Skeletal muscle cell (primary cell): ENCODE measurements around the gene NUDT9.
"Not testable (repeated sequence)": the region's sequence is repeated elsewhere in the genome, so short reads cannot be mapped to it uniquely, and the experiment has no call there.

ENCODE experiments used
- DNase-seq: peaks from one replicate; pipeline ENCODE4 v3.0.0-alpha.2; 2010; ENCODE audit warnings: low read depth
- H3K4me3 ChIP-seq: 2 replicates; pipeline ENCODE4 v1.5.1; 2011; ENCODE audit warnings: low read depth, mild to moderate bottlenecking, control low read depth, low read length, moderate library complexity

Gene NUDT9

GRCh38 chr4:87444741-87445140, 22.4 kb downstream of the NUDT9 start:
- H3K4me3 ChIP-seq, result no peak overlapping the region

GRCh38 chr4:87445964-87446363, 23.6 kb downstream of the NUDT9 start:
- no peak for DNase-seq
- no peak overlapping the region for H3K4me3 ChIP-seq

More at GRCh38 chr4:87444741-87445140, 22.4 kb downstream of the NUDT9 start:
- no peak for DNase-seq

DNA sequence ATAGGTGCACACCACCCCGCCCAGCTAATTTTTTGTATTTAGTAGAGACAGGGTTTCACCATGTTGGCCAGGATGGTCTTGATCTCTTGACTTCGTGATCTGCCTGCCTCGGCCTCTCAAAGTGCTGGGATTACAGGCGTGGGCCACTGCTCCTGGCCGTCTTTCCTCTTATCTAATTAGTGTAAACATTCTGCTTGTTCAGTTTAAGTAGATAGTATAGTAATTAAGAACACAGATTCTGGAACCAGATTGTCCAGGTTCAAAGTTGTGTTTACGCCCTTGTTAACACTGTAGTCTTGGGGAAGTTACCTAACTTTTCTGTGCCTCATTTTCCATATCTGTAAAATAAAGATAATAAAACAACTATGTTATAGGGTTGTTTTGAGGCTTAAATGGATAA, 24.0 kb downstream of the NUDT9 start:
- DNase-seq, H3K4me3 ChIP-seq: not testable (repeated sequence)

GRCh38 chr4:87451537-87451936, 29.2 kb downstream of the NUDT9 start:
- no peak for DNase-seq
- H3K4me3 ChIP-seq, result no peak overlapping the region

- no peak overlapping the region for H3K4me3 ChIP-seq
- no peak for DNase-seq
Observed at GRCh38 chr4:87458913-87459312, 36.5 kb downstream of the NUDT9 start.

DNA sequence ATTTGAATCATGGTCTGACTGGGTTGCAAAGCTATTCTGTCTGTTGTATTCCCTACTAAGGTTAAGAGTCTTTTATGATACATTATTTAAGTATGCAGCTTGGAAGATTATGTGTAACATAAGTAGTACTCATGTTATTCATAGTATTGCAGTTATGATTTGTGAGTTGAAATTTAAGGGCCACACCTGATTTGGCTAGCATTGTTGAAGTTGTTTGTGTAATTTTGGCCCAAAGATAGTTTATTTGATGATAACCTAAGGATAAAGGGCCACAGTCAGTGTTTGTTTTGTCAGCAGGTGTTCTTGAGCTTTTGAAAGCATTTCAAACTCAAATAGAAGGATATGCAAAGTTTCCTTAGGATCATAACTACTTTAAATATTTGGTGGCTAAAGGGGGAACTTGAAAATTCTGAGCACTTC, 38.9 kb downstream of the NUDT9 start:
- no peak for DNase-seq
- H3K4me3 ChIP-seq, result no peak overlapping the region

DNA sequence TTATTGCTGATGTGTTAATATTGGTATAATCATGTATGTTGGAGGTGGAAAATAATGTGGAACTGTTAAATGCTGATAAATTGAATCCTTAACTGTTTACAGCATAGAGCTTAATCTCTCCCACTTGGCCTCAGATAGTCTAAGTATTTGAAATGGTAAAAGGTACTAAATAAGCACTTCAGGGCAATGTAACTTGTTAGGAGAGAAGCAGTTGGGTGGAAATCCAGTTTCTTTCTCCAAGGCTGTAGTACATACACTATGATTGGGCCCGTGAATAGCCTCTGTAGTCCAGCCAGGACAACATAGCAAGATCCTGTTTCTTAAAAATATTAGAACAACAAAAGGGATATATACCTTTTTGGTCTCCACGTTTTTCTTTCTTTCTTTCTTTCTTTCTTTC, 39.7 kb downstream of the NUDT9 start:
- DNase-seq, result no peak
- no peak overlapping the region for H3K4me3 ChIP-seq

DNA sequence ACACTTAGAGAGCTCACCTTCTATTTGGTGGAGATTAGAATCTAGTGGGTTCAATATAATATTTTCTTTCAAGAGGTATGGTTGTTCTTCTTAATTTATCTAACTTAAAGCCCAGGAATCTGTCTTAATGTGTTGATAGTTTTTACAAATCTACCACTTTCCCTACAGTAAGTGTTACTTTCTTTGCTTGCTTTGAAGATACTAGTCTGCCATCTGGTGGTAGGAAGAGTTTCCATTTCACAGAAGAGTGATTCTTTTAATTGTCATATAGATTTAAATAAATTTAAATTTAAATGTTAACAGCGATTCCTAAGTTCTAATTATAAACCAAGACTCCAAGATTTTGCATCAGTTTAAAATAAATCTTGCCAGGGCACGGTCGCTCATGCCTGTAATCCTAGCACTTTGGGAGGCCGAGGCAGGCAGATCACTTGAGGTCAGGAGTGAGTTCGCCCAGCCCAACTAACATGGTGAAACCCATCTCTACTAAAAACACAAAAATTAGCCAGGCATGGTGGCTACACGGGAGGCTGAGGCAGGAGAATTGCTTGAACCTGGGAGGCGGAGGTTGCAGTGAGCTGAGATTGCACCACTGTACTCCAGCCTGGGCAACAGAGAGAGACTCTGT, 43.5 kb downstream of the NUDT9 start:
- peak; percentile 23 for DNase-seq
- H3K4me3 ChIP-seq, result no peak overlapping the region

DNA sequence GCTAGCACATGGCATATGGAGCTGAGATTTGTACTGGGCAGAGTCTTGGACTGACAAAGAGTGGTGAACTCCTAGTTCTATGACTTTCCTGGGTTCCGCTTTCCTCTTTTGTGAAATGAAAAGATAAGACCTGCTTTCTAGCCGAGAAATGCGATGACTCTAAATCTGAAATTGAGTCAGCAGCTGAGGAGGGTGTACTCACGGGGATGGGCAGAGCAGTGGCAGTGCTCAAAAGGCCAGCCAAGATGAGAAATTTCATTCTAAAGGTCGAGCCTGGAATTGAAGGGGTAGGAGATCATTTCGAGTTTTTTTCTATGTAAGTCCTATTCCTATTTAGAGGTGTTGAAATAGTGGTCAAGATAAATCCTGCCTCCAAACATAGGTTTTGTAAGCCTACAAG, 47.0 kb downstream of the NUDT9 start:
- H3K4me3 ChIP-seq, result no peak overlapping the region
- DNase-seq, result no peak

- no peak overlapping the region for H3K4me3 ChIP-seq
- no peak for DNase-seq
Observed at GRCh38 chr4:87476934-87477333, 54.6 kb downstream of the NUDT9 start.

DNA sequence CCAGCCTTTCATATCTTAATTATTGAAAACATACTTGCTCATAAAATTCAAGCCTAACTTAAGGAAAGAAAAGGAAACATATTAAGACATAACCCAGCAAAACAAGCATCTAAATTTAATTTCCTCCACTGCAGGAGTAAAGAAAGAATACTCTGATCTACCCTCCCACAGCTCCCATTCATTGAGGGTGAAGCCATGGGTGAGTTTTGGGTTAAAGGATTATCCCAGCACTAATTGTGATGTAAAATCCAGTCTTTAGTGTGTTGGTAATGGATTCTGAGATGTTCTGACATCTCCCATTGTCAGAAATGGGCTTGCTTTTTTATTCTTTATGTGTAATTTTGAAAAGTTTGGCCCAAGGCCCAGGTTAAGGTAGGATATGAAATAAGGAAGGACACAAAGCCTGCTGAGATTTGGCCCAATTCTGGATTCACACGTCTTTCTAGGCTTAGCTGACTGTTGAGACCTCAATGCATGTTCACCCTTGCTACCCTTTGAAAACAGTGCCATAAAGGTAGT, 56.4 kb downstream of the NUDT9 start:
- no peak overlapping the region for H3K4me3 ChIP-seq
- DNase-seq, result no peak

DNA sequence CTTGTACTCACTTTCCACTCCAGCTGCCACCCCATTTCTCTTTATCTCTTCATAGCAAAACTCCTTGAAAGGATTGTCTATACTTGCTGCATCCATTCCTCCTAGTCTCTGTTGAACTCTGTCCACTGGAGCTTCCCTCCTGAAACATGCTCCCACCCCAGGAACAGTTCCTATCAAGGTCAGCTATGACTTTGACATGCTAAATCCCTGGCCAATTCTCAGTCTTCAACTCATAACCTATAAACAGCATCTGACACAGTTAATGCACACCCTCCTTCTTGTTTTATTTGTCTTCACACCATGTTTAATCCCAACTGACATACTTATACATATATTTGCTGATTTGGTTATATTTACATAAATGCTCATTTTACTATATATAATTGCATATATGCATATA, 59.0 kb downstream of the NUDT9 start:
- no peak overlapping the region for H3K4me3 ChIP-seq
- DNase-seq, result no peak

DNA sequence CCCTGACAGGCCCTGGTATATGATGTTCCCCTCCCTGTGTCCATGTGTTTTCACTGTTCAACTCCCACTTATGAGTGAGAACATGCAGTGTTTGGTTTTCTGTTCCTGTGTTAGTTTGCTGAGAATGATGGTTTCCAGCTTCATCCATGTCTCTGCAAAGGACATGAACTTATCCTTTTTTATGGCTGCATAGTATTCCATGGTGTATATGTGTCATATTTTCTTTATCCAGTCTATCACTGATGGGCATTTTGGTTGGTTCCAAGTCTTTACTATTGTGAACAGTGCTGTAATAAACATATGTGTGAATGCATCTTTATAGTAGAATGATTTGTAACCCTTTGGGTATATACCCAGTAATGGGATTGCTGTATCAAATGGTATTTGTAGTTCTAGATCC, 60.9 kb downstream of the NUDT9 start:
- not testable (repeated sequence) for DNase-seq

GRCh38 chr4:87488666-87489065, 66.3 kb downstream of the NUDT9 start:
- not testable (repeated sequence) for DNase-seq, H3K4me3 ChIP-seq

More for the DNA sequence above, 60.9 kb downstream of the NUDT9 start:
- H3K4me3 ChIP-seq, result not testable (repeated sequence)

GRCh38 chr4:87489678-87490077, 67.3 kb downstream of the NUDT9 start:
- no peak for DNase-seq
- H3K4me3 ChIP-seq, result no peak overlapping the region

GRCh38 chr4:87490664-87491369, 68.4 kb downstream of the NUDT9 start:
- no peak overlapping the region for H3K4me3 ChIP-seq
- no peak for DNase-seq

DNA sequence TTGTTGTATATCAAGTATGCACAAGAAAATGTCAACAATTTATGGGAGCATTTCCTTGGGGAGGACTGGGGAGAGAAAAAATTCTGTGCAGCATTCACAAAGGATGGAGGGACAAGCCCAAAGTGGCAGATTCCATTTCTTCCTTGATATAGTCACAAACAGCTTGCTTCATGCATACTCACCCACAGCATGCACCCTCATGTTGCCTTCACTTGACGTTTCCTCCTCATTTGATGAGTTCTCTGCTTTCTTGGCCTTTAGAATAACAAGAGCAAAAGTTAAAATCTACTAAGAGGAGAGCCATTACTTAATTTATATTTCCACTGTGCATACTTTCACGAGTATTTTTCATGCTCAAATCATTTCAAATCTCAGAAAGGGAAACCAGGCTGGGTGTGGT, 69.1 kb downstream of the NUDT9 start:
- no peak overlapping the region for H3K4me3 ChIP-seq
- no peak for DNase-seq

DNA sequence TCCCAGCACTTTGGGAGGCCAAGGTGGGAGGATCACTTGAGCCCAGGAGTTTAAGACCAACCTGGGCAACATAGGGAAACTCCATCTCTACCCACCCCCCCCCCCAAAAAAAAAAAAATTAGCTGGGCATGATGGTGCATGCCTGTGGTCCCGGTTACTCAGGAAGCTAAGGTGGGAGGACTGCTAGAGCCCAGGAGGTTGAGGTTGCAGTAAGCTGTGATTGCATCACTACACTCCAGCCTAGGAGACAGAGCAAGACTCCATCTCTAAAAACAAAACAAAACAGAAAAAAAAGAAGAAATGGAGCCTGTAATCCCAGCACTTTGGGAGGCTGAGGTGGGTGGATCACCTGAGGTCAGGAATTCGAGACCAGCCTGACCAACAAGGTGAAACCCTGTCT, 69.5 kb downstream of the NUDT9 start:
- H3K4me3 ChIP-seq, DNase-seq: not testable (repeated sequence)

DNA sequence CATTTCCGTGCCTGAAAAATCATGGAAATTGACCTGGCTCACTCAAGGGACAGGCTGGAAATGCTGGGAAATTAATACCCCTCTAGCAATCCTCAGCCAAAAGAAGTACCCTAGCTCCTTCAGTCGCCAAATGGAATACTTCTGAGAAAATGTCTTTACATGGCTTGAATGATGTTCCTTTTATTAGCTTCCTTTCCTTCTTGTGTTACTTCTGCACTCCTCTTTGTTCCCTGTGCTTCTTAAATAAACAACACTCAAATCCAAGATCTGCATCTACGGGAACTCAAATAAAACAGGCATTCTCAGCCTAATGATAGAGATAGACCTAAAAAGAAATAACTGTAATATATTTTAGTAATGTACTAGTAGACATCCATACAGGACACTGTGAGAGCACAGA, 70.7 kb downstream of the NUDT9 start:
- DNase-seq, result no peak
- H3K4me3 ChIP-seq, result no peak overlapping the region

DNA sequence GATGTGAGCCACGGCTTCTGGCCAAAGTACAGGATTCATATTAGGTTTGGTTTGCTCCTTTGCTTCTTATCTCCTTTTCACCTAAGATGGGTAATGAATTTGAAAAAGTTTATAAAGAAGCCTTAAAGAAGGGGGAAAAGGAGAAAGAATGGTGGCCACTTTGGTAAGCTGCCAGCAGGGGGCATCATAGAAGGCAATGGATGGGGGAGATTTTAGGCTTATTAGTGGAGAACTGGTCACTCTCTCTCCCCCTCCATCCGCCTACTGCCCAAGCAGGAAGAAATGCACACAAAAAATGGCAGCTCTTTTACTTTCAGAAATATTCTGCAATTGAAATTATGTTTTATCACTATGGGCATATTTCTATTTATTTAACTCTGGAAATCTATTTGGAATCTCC, 74.8 kb downstream of the NUDT9 start:
- no peak for DNase-seq
- no peak overlapping the region for H3K4me3 ChIP-seq

- no peak overlapping the region for H3K4me3 ChIP-seq
- no peak for DNase-seq
Observed at GRCh38 chr4:87497578-87497977, 75.2 kb downstream of the NUDT9 start.
